ENCODE data around the gene OSBPL7.

- no peak for TF ChIP-seq CBX5 (IDR thresholded peaks at IDR 0.05; ENCODE audit: low read depth, low read length)
- TF ChIP-seq EP300 (IDR thresholded peaks at IDR 0.05; ENCODE audit: borderline replicate concordance in 1 of 2, low read depth in 2 of 2, low read length in 2 of 2) = no peak
- no peak for TF ChIP-seq MAX (IDR thresholded peaks at IDR 0.05)
- no peak for TF ChIP-seq SUZ12 (IDR thresholded peaks at IDR 0.05; ENCODE audit: low read length)
These were observed 40.2 kb downstream of the OSBPL7 start for GRCh38 chr17:47781397-47781796.
